ENCODE results near the gene ERCC3. TPM values are rescaled to one million over a fixed set of nuclear protein-coding genes. Genes with fewer than 3 reads are reported as not detected.
"Not testable (repeated sequence)": the region's sequence is repeated elsewhere in the genome, so short reads cannot be mapped to it uniquely, and the experiment has no call there.

Gene ERCC3
- total RNA-seq, 1 experiment from 2014 or later = 48.1 TPM

DNA sequence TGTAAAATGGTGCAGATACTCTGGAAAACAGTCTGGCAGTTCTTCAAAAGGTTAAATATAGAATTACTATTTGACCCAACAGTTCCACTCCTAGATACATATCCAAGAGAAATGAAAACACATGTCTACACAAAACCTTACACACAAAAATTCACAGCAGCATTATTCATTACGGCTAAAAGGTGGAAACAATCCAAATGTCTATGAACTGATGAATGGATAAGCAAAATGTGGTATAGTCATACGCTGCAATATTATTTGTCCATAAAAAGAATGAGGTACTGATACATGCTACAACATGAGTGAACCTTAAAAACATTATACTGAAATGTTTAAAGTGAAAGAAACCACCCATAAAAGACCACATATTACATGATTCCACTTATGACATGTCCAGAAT lies 77.8 kb downstream of the ERCC3 start:
- CTCF ChIA-PET = interaction anchor here (2.3 kb wide), 1 partner anchor 19 kb away, joined by 20 read pairs; no protein-coding TSS in a partner anchor
- Mint-ChIP-seq H3K27me3 (ENCODE audit: low read depth) (peaks cover 55% of the 10 kb centered on the region), H3K36me3 (peaks cover 3% of the 10 kb centered on the region; the same call in 1 of the 2 replicates)

GRCh38 chr2:127214201-127214600 lies 79.7 kb downstream of the ERCC3 start:
- peaks cover 32% of the 10 kb centered on the region for H3K4me1 Mint-ChIP-seq
- POLR2A ChIA-PET; ATAC-seq; CTCF ChIA-PET; H3K27ac Mint-ChIP-seq; DNase-seq (ENCODE audit: low spot score); H3K4me3 Mint-ChIP-seq; H3K36me3 Mint-ChIP-seq: not testable (repeated sequence)
- H3K9me3 Mint-ChIP-seq = peaks cover 10% of the 10 kb centered on the region
- peaks cover 53% of the 10 kb centered on the region for H3K27me3 Mint-ChIP-seq (ENCODE audit: low read depth)

More for the DNA sequence above, 77.8 kb downstream of the ERCC3 start:
- DNase-seq (ENCODE audit: low spot score) = no peak
- peaks cover 10% of the 10 kb centered on the region for H3K9me3 Mint-ChIP-seq
- POLR2A ChIA-PET = no interaction called here
- no peak for TF ChIP-seq JUN (CRISPR knock-in tag; IDR thresholded peaks at IDR 0.05)
- no peak for TF ChIP-seq ZNF232 (CRISPR knock-in tag; IDR thresholded peaks at IDR 0.05)
- no peak for TF ChIP-seq NFYB (CRISPR knock-in tag; conservative IDR thresholded peaks at IDR 0.05; ENCODE audit: low read depth)
- TF ChIP-seq, protein P1, sequence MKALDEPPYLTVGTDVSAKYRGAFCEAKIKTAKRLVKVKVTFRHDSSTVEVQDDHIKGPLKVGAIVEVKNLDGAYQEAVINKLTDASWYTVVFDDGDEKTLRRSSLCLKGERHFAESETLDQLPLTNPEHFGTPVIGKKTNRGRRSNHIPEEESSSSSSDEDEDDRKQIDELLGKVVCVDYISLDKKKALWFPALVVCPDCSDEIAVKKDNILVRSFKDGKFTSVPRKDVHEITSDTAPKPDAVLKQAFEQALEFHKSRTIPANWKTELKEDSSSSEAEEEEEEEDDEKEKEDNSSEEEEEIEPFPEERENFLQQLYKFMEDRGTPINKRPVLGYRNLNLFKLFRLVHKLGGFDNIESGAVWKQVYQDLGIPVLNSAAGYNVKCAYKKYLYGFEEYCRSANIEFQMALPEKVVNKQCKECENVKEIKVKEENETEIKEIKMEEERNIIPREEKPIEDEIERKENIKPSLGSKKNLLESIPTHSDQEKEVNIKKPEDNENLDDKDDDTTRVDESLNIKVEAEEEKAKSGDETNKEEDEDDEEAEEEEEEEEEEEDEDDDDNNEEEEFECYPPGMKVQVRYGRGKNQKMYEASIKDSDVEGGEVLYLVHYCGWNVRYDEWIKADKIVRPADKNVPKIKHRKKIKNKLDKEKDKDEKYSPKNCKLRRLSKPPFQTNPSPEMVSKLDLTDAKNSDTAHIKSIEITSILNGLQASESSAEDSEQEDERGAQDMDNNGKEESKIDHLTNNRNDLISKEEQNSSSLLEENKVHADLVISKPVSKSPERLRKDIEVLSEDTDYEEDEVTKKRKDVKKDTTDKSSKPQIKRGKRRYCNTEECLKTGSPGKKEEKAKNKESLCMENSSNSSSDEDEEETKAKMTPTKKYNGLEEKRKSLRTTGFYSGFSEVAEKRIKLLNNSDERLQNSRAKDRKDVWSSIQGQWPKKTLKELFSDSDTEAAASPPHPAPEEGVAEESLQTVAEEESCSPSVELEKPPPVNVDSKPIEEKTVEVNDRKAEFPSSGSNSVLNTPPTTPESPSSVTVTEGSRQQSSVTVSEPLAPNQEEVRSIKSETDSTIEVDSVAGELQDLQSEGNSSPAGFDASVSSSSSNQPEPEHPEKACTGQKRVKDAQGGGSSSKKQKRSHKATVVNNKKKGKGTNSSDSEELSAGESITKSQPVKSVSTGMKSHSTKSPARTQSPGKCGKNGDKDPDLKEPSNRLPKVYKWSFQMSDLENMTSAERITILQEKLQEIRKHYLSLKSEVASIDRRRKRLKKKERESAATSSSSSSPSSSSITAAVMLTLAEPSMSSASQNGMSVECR (CRISPR knock-in tag; IDR thresholded peaks at IDR 0.05; ENCODE audit: borderline replicate concordance) = no peak
- TF ChIP-seq ESRRA (CRISPR knock-in tag; IDR thresholded peaks at IDR 0.05; ENCODE audit: borderline replicate concordance) = no peak
- no peak for TF ChIP-seq USF1 (CRISPR knock-in tag; IDR thresholded peaks at IDR 0.05)
- TF ChIP-seq NR1H2 (CRISPR knock-in tag; IDR thresholded peaks at IDR 0.05) = no peak
- TF ChIP-seq ZNF532 (CRISPR knock-in tag; IDR thresholded peaks at IDR 0.05; ENCODE audit: borderline replicate concordance) = no peak
- TF ChIP-seq, protein P2, sequence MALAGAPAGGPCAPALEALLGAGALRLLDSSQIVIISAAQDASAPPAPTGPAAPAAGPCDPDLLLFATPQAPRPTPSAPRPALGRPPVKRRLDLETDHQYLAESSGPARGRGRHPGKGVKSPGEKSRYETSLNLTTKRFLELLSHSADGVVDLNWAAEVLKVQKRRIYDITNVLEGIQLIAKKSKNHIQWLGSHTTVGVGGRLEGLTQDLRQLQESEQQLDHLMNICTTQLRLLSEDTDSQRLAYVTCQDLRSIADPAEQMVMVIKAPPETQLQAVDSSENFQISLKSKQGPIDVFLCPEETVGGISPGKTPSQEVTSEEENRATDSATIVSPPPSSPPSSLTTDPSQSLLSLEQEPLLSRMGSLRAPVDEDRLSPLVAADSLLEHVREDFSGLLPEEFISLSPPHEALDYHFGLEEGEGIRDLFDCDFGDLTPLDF (CRISPR knock-in tag; IDR thresholded peaks at IDR 0.05) = no peak
- TF ChIP-seq FOXJ3 (CRISPR knock-in tag; IDR thresholded peaks at IDR 0.05; ENCODE audit: borderline replicate concordance) = no peak
- no peak for TF ChIP-seq AR (CRISPR knock-in tag; IDR thresholded peaks at IDR 0.05)
- TF ChIP-seq OVOL2 (CRISPR knock-in tag; IDR thresholded peaks at IDR 0.05; ENCODE audit: borderline replicate concordance) = no peak
- no peak for TF ChIP-seq KAT7 (CRISPR knock-in tag; IDR thresholded peaks at IDR 0.05; ENCODE audit: borderline replicate concordance)
- no peak for TF ChIP-seq CREM (CRISPR knock-in tag; IDR thresholded peaks at IDR 0.05)
- H3K27ac Mint-ChIP-seq = no peak overlapping the region
- peaks cover 21% of the 10 kb centered on the region for H3K4me1 Mint-ChIP-seq
- H3K4me3 Mint-ChIP-seq = no peak overlapping the region
- no peak for ATAC-seq
